Right ventricle myocardium inferior (tissue), 1 donor: ENCODE measurements around the gene ZNF445. TPM values are rescaled to one million over a fixed set of nuclear protein-coding genes. Genes with fewer than 3 reads are reported as not detected.
"Not testable (repeated sequence)": the region's sequence is repeated elsewhere in the genome, so short reads cannot be mapped to it uniquely, and the experiment has no call there.

Source experiments
- ATAC-seq: fragments of 200-7000 bp; cut with Tn5 transposase; one replicate; pipeline ENCODE4 v1.9.1; 2020; ENCODE audit warnings: mild to moderate bottlenecking, moderate library complexity
- DNase-seq: peaks from one replicate; pipeline ENCODE4 v3.0.0; 2021; ENCODE audit errors: missing footprints
- intact Hi-C: fragments of 100-400 bp; cut with DNase I; formaldehyde crosslinking; loops from one replicate; pipeline ENCODE4 v1.11.0; 2022
- total RNA-seq: library from RNA; stranded (reverse); fragmentation: NEBNext Ultra II Directional; extraction: Animal tissue kit (Norgen Biotek cat#: 25700); gene quantifications from one replicate; pipeline ENCODE4 v1.2.1, GENCODE V29; 2021
- donor health status: DM: no; HTN: yes; CAD: no; lungs with severe emphysema.

The ZNF445 gene
- total RNA-seq, 1 donor from 2014 or later, result 12.7 TPM

DNA sequence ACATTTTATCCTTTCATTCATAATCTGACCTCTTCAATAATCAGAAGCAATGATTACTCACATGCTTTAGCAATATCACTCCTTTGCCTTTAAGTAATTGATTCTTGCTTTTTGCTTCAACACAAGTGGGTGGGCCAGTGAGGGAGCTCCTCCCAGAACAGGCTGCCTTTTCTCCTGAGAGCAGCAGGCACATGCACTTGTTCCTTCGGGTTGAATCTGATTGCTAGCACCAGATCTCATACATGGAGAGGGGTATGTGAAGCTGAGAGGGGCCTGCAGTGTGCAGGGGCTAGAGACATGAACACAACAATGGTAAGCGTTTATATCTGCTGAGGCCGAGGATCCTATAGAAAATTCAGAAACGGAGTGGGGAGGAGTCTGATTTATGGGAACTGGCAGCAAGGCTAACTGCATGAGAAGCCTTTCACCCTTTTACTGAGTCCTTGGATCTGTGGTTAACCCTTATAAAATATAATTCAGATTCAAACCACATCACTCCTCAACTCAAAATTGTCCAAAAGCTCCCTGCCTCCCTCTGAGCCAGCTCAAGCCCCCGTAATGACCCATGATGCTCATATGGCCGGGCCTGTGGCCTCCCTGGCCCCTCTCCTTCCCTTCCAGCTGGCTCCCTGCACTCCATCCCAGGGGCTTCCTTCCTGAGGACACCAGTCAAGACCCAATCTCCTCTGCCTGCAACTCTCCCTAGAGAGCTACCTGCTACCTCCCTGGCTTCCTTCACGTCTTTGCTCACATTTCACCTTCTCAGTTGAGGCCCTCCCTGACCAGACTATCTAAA lies 32.4 kb downstream of the ZNF445 start:
- intact Hi-C loops, result no loop called here
- DNase-seq (no peak), ATAC-seq (no peak)

DNA sequence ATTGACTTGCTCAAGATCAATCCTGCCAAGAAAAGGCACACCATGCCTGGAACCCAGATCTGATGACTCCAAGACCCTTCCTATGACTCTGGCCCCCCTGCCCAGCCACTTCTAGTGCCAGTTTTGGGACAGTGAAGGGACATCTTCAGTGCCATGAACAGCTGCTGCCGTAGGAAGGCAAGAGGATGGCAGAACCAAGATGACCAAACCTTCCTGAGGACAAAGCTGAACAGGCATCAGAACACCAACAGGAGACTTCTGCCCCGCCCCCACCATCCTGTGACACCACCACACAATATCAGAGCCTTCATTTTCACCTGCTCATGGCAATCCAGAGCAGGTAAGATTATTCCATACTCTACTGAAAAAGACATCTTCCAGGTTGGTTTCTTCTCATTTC lies 33.0 kb downstream of the ZNF445 start:
- ATAC-seq (no peak), DNase-seq (no peak)
- intact Hi-C loops, result no loop called here

DNA sequence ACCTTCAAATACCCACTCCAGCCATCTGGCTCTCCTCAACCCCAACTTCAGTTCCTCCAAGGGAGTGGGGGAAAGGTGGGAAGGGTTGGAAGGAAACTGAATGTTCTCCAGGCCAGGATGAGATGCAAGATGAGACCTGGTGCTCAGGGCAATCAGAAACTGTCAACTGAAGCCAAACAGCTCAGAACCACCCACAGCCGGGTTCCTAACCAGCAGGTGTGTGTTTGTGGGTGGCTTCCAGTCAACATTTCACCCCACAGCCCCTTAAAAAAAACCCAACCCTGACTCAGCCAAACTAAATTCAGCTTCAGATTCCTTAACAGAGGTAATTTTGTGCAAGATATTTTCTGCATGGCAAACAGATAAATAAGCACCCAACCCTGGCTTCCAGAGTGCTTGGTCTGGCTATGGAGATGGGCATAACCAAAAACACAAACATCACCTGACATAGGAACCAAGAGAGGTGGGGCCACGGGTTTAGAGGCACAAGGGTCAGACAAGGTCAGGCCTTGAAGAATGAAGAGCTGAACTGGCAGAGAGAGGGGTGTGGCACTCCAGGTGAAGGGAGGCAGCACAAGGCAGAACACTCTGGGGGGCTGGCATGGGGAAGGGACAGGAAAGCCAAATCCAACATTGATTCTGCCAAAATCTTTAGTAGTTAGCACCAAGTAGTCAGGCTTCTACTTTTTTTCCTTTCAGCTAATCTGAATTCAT lies 34.7 kb downstream of the ZNF445 start:
- intact Hi-C loops, result no loop called here

DNA sequence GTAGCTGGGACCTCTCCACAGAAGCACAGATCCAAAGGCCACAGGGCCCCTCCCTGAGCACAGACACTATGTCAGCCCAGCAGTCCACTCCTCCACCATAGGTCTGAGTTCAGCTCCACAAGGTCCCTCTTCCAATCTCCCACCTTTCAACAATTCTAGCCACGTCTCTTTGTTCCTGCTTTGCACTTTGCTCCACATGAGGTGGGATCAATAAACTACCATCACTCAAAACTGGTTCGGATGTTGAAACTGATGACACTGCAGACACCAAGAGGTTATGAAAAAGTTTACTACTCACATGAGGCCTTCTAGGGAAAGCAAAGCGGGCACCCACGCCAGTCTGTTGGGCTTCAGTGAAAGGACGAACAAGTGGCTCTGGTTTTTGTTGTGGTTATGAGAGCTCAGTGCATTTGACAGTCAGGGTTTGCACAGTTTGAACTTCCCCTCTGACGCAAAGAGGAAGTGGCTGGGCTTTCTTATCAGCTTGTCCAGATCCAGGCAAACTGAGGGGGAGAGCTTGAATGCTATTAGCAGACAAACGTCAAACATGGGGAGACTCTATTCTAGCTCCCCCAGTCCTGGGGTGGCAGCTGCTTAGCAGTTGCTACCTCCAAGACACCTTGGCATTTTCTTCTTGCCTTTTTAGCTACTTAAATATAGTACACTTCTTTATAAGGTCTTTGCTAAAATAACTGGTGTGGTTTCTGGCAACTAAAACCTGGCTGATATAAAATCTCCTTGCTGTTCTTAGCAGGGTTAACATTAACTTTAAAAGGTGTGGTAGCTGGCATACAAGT lies 37.8 kb downstream of the ZNF445 start:
- intact Hi-C loops, result loop anchor here (2.0 kb wide), 1 partner anchor 39 kb away; no protein-coding TSS in a partner anchor
- ATAC-seq, result peak; percentile 95
- peak; percentile 88 for DNase-seq

More for the DNA sequence above, 34.7 kb downstream of the ZNF445 start:
- ATAC-seq, result no peak
- no peak for DNase-seq

DNA sequence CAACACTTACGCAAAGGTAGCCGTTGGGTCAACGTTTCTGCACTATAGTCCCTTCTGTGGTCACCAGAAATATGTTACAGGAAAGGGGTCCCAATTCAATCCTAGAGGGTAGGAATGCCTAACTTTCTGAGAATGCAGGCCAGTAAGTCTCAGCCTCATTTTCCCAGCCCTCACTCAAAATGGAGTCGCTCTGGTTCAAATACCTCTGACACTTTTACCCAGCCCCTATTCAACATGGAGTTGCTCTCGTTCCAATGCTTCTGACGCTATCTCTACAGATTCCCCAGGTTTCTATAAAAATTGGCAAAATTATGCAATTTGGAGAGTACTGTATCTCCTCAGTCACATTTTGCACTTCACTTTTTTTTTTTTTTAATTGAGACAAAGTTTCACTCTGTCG lies 39.7 kb downstream of the ZNF445 start:
- no peak for DNase-seq
- intact Hi-C loops, result loop anchor here (2.0 kb wide), 1 partner anchor 41 kb away; no protein-coding TSS in a partner anchor

DNA sequence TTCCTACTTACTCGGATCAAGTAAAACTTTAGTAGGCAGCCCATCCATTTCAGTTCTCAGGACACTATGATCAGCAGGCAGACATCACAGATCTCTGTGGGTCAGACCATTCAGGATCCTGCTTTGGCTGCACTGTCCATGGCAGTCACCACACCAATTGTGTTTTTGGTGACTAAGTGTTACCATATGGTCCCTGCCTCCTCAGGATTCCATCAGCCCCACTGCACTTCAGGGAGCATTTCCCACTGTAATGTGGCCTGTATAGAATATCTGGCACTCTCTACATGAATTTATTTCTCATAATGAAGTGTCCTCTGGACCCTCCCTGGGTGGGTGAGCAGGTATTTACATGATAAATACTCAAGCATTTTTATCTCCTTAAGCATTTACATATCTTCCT lies 41.3 kb downstream of the ZNF445 start:
- ATAC-seq (no peak), DNase-seq (no peak)
- intact Hi-C loops, result no loop called here

More for the DNA sequence above, 39.7 kb downstream of the ZNF445 start:
- ATAC-seq, result no peak

DNA sequence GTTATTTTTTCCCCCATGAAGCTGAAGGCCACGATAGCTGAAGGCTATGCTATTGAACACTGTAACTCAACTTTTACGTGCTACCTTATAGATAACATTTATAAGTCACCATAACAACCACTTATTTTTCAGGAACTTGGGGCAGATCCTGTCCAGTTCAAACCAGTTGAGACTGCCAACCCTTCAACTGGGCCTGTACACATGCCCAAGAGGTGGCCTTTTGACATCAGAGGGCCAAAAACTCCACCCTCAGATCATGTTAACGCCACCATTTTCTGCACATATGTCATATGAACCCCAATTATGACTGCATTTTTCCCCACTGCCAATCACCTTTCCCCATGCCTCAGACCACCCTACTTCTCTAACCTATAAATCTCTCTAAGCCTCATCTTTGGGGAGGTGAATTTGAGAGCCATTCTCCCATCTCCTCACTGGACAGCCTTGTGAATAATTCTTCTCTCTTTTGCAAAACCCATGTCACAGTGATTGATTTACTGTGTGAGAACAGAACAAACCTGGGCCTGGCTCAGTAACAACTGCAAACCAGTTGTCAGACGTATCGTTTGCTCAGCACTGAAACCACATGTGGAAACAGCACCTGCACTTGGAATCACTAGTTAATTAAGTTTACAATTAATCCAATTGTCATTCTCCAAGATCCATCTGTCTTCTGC lies 42.5 kb downstream of the ZNF445 start:
- no peak for DNase-seq
- intact Hi-C loops, result no loop called here
- ATAC-seq, result no peak

DNA sequence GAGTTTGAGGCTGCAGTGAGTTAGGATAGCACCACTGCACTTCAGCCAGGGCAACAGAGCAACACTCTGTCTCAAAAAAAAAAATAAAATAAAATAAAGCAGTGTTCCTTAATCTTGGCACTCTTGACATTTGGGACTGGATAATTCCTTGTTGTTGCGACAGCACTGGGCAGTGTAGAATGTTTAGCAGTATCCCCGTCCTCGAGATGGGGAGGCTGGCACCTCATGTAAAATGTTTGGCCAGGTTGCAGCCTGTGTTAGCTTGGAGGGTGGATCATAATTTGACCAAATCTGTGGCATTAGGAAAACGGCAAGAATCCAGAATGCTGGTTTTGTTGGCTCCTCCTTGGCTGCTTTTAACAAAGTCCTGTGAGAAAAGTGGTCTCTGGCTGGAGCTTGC lies 47.0 kb downstream of the ZNF445 start:
- no peak for DNase-seq
- intact Hi-C loops, result no loop called here
- no peak for ATAC-seq

DNA sequence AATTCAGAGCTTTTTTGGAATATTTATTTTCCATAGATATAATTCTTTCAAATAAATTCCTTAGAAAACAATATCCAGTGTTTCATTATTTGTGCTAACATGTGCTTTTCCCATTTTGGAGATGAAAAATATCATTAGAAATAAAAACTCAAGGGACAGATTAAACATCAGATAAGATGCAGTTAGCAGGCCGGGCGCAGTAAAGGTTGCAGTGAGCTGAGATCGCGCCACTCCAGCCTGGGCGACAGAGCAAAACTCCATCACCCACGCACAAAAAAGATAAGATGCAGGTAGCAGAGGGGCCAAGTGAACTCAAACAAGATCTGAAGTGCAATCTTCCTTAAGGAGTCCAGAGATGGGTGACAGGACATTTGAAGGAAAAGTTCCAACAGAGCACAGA lies 48.0 kb downstream of the ZNF445 start:
- intact Hi-C loops, result no loop called here
- ATAC-seq, result no peak
- no peak for DNase-seq

DNA sequence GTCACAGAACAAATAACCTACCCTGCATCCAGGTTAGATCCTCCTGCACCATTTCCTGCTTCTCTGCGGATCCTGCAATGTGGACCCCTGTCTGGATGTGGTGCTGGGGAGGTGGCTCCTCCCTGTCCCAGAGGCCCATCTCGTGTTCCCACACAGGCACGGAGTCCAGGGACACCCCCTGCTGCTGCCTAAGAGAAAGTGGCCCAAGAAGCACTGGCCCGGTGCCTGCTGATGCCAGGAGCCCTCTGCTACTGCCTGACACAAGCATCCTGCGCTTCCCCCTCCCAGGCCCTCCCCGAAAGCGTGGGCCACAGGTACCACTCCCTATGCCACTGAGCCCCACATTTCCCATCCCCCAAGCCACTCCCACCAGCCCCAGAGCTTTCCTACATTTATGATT lies 48.6 kb downstream of the ZNF445 start:
- intact Hi-C loops, result no loop called here
- no peak for DNase-seq
- no peak for ATAC-seq

DNA sequence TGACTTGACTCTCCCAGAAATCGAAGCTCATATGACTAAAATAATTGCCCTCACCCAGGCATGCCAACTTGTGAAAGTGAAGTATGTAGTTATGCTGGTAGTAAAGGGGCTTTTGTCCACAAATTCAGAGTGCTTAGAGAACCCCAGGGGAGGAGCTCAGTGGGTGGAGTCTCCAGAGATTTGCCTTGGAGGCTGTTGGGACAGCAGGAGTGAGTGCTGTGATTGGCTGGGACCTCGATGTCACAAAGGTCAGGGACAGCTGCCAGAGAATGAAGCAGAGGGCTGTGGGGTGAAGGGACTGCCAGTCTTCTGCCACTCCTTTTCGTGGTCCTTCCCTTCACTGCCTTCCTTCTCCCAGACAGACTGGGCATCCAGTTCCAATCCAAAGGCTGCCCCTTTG lies 49.8 kb downstream of the ZNF445 start:
- DNase-seq (no peak), ATAC-seq (no peak)
- intact Hi-C loops, result no loop called here

DNA sequence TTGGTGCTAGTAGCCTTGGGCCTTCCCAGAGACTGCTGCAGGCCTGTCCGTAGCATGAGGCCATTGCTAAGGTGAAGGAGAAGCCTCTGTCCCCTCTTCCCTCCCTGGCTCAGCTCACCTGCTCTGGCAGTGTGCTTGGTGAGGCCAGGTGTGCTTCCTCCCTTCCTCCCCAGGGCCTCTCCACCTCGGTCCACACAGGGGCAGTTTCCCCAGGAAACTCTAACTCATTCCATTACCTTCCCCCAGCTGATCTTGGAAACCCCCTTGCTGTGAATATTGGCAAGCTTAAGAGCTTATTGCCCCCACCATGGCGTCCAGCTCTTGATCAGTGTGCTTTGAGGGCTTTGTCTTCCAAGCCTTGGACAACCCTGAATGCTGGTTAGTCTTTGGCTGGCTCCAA lies 52.7 kb downstream of the ZNF445 start:
- intact Hi-C loops, result no loop called here
- no peak for ATAC-seq
- DNase-seq, result no peak

DNA sequence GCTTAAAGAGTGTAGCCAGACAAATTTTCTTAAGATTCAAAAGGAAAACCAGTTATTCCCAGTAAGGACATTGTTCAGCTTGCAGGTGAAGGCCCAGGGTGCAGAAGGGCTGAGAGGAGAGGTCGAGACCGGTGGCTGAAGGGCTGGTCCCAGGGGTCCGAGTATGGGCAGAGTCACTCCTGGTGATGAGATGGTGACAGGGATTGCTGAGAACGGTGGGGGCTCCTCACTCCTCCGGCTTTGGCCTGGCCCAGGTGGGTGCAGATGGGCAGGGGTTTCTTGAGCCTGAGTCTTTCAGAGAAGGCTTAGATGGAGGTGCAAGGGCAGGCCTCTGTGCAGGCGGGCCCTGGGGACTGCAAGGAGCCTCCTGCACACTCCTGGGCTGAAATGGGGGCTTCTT lies 56.2 kb downstream of the ZNF445 start:
- intact Hi-C loops, result no loop called here
- ATAC-seq (no peak), DNase-seq (no peak)

DNA sequence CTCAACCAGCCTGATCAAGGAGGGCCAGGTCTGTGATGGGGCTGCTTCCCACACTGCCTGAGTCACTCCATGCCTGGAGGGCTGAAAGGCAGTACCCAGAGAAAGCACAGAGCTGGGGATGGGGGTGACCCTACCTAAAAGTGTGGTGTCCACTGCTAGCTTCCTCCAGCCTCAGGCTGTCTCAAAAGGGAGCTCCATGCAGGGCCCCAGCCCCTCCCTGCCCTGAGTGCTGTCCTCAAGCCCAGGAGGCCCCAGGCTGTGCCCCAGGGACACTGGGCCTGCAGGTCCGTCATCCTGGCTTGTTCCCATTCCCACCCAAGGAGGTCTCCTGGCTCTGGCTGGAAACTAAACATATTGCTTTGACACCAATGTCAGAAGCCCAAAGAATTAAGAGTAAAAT lies 56.8 kb downstream of the ZNF445 start:
- DNase-seq, result no peak
- intact Hi-C loops, result no loop called here
- ATAC-seq, result no peak

DNA sequence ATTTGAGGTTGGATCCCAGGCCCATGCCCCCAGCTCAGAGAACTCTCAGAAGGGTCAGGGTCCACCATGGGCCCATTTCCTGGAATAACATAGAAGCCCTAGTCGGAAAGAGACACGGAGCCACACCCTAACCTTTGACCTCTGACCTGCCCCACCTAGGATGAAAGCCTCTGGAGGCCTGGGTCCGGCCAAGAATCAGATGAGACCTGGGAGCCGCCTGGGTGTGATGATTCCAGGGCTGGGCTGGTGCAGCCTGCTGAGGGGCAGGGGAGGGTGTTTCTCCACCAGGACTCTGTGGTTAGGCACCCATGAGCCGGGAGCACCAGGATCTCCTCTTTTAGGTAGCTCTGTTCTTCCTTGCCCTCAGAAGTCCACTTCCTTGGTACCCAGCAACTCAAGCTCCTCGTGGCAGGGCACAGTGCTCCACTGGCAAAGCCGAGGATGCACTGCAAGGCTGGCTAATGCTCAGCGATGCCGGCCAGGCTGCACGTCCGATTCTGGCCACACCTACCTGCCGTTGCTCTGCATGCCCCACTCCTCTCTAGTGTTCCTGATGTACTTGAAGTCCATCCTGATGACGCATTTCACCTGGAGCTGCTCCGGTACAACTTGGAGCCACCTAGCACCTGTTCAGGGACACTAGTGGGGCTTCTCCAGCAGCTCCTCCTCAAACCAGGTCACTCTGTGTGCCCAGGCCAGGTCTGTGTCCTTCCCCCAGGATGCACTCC lies 57.4 kb downstream of the ZNF445 start:
- ATAC-seq (no peak), DNase-seq (no peak)
- intact Hi-C loops, result no loop called here

DNA sequence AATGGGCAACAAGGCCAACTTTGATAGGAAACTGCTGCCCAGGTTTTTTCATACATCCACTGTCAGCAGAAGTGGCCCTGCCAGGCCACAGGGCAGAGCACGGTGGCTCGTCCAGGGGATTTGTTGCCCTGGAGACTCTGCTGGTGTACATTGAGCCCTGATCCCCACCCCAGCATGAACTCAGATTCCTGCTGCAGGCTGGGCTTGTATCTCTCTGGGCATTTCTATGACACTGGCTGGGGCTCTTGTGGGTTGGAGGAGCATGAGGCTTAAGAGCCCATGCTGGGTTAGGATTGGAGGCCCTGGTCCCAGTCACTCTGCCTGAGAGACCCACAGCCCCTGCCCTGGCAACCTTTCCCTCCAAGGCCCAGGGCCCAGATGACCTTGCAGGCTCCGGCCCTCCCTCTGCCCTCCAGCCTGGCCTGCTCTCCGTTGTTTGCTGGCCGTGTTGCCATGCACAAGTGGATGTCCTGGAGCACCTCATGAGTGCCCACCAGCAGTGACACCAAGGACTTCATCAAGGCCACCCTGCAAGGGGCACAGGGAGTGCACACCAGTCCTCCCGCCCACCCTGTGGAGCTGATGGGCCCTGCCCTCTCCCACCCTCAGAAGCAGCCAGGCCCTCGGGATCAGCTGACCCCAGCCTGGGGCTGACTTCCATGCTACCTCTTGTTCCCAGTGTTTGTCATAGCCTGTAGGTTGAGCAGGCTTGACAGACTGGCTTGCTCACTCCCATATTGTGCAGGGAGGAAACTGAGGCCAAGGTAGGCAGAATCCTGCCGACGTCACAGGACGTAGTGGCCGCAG lies 58.2 kb downstream of the ZNF445 start:
- intact Hi-C loops, result no loop called here
- no peak for ATAC-seq
- DNase-seq, result no peak

DNA sequence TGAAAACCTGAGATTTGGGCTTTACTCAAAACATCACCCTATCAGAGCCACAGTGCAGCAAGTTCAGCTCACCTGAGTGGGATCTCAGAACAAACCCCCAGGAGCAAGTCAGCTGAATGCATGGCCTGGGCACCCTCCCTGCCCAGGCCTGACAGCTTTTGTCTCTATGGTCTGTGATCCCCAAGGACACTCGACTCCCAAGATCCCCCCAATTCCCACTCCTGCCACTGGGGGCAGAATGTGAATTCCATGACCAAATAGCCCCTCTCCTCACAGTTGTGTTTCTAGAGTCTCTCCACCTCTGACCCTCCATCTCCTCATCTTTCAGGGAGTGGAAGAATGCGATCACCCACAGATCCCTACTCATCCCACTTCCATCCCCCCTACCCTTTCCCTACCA lies 58.9 kb downstream of the ZNF445 start:
- DNase-seq (no peak), ATAC-seq (no peak)
- intact Hi-C loops, result no loop called here

DNA sequence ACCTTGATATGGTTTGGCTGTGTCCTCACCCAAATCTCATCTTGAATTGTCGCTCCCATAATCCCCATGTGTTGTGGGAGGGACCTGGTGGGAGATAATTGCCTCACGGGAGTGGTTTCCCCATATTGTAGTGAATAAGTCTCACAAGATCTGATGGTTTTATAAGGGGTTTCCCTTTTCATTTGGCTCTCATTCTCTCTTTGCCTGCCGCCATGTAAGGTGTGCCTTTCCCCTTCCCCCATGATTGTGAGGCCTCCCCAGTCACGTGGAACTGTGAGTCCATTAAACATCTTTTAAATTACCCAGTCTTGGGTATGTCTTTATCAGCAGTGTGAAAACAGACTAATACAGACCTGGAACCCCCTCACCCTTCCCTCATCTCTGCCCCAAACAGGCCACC lies 59.4 kb downstream of the ZNF445 start:
- intact Hi-C loops, ATAC-seq: not testable (repeated sequence)

More for the DNA sequence above, 59.4 kb downstream of the ZNF445 start:
- not testable (repeated sequence) for DNase-seq
